HG03066 (cell line): ENCODE data around the gene OLFM2.
"Not testable (repeated sequence)": the region's sequence is repeated elsewhere in the genome, so short reads cannot be mapped to it uniquely, and the experiment has no call there.

ENCODE experiments used
- ATAC-seq: cut with Tn5 transposase; IDR thresholded peaks from one replicate; pipeline ENCODE4 v1.9.1; 2021; ENCODE audit warnings: low read depth; ENCODE audit not compliant: unreplicated experiment

OLFM2 gene

DNA sequence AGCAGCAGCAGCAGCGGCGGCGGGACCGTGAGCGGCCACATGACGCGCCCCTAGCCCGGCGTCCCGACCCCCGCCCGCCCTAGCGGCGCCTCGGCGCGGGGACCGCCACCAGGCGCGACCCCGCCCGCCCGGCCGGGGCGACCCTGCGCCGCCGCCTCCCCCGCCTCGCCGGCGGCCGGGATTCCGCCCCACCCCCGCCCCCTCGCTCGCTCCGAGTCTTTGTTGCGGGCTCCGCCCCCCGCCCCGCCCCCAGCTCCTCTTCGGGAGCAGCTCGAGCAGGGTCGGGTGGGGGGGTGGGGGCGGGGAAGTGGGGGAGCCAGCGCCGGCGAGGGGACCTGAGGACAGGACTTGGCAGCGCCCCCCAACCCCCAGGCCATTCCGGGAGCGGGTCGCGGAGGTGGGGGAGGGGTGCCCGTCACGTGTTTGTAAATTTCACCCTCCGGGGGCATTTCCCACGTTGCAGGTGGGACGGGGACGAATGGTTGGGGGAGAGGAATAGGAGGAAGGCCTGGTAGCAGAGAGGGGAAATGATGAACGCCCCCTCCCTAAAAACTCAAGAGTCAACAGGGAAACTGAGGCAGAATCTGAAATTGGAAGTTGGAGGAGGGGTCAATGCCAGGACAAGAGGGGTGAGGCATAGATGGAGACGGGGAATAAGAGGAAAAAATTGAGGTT lies at the start of gene OLFM2:
Gene OLFM2 (minus strand): TSS at position 190 of the 675 bp plus-strand sequence. CDS start 149 bp downstream, at position 41.
- ATAC-seq = no peak

DNA sequence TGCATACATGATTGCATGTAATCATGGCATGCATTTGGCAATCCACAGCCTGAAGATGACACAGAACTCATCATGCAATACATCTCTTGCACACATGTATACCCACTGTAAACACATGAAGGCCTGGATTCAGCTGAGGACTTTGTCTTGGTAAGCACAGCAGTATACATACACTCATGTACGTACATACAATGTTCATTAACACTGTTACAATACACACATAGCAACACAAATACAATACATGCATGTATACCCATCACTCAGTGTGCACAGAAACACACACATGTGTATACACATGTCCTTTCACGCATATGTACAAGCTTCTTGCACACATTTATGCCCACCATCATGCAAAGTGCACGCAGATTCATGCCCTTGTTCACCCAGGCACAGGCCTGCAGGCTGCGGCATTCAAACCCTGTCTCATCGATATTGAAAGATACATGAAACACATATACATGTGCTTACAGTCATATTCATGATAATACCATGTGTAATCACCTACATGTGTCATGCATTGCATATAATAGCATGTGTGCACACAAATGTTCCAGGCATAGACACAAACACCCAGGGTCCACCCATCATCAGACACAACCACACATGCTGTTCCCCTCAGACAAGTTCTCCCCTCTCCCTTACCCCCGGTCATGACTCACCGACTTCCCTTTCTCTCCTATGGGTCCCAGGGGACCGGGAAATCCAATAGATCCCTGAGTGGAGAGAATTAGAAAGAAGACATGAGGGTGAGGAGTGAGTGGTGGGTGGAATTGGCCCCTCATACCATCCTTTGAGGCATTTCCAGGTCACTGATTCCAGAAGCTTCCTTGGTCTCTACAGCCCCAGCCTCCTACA lies 45.3 kb upstream of the OLFM2 start:
- ATAC-seq = no peak

DNA sequence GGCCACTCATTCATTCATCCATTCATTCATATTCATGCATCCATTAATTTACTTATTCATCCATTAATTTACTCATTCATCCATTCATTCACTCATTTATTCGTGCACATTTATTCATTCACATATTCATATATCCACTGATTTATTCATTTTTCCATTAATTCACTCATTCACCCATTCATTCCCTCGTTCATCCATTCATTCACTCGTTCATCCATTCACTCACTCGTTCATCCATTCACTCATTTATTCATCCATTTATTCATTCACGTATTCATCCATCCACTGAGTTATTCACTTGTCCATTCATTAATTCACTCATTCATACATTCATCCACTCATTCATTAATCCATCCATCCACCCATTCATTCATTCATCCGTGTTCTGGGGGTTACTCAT lies 35.8 kb upstream of the OLFM2 start:
- ATAC-seq = no peak

GRCh38 chr19:9971166-9971897 lies 35.0 kb upstream of the OLFM2 start:
- no peak for ATAC-seq

GRCh38 chr19:9970481-9970880 lies 34.2 kb upstream of the OLFM2 start:
- ATAC-seq = no peak

DNA sequence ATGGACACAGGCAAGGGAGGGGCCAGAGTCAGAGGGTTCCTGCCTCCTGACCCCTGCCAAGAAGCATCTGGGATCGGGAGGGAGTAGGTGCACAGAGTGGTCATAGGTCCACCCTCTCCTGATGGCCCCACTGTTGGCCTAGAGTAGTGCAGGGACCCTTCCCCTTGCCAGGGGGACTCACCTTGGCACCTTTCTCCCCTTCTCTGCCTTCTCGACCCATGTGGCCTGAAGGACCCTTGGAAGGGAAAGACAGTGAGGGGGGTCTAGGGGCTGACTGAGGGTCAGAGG lies 33.3 kb upstream of the OLFM2 start:
- ATAC-seq = no peak

DNA sequence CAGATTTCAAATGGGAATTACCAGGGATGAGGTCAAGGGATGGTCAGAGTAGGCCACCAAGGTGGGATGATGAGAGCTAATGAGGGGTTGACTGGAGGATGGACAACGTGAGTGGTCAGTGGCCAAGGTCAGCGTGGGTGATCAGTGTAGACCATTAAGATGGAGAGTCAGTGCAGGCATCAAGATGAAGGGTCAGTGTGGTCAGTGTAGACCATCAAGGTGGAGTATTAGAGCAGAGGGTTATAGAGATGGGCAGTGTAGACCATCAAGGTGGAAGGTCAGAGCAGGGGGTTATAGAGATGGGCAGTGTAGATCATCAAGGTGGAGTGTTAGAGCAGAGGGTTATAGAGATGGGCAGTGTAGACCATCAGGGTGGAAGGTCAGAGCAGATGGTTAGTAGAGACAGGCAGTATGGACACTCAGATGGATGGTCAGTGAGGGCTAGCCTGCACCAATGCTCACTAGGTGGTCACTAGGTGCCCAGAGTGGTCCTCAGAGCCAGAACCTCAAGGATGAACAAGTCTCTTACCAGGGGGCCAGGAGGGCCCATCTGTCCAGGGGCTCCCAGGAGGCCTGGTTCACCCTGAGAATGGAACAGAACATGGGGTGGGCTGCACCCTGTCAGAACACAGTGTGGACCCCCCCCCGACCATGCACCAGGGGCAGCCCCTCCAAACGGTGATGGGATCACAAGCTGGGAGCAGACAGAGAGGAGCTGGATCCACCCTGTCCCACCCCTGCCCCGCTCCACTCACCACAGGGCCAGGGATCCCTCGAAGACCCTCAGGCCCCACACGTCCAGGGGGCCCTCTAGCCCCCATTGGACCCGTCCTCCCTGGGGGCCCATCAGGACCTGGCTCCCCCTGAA lies 32.7 kb upstream of the OLFM2 start:
- no peak for ATAC-seq

GRCh38 chr19:9967326-9967725 lies 31.0 kb upstream of the OLFM2 start:
- no peak for ATAC-seq

DNA sequence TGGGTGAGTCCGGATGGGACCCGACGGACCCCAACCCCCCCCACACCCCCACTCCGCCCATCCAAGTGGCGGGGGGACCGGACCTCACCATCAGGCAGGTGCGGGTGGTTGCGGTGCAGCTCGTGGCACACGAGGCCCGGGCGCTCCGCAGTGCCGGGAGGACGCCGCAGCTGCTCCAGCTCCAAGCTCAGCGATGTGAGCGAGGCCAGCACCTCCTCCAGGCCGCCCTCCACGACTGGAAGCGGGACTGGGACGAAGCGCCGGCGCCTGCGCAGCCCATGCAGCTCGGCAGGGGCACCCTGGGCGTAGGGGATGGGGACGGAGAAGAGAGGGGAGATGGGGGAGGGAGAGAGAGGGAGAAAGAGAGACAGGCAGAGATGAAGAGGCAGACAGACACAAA lies 30.1 kb upstream of the OLFM2 start:
- ATAC-seq = no peak

GRCh38 chr19:9966024-9966423 lies 29.7 kb upstream of the OLFM2 start:
- no peak for ATAC-seq

GRCh38 chr19:9962623-9963290 lies 26.4 kb upstream of the OLFM2 start:
- ATAC-seq = no peak

- no peak for ATAC-seq
Observed at GRCh38 chr19:9961103-9961502, 24.8 kb upstream of the OLFM2 start.

- no peak for ATAC-seq
Observed at GRCh38 chr19:9958379-9958821, 22.1 kb upstream of the OLFM2 start.

GRCh38 chr19:9956956-9957355 lies 20.6 kb upstream of the OLFM2 start:
- no peak for ATAC-seq

DNA sequence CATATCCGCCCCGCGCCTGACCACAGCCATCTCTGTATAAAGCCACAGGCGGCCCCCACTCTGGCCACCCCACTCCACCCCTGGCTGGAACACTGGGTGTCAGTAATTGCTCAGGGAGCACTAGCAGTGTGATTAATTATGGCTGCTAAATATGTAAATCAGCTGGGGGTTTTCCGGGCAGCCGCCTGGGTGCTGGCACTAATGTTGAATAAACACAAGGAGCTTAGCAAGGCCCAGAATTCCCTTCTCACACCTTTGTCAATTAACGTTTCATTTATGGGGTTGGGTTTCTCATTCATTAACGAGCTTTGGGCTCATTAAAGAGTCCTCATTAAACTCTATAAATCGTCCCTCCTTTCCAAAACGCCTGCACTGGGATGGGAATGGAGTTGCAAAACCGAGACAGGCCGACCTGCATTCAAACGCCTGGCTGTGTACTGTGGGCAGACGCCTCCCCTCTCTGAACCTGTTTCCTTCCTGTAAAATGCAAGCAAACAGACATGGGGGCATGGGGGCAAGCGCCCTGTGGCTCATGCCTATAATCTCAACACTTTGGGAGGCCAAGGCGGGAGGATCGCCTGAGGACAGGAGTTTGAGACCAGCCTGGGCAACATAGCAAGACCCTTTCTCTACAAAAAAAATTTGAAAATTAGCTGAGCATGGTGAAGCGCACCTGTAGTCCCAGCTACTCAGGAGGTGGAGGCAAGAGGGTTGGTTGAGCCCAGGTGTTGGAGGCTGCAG lies 17.7 kb upstream of the OLFM2 start:
- ATAC-seq = no peak

- ATAC-seq = no peak
Observed at GRCh38 chr19:9952276-9952675, 16.0 kb upstream of the OLFM2 start.

- no peak for ATAC-seq
Observed at GRCh38 chr19:9947441-9947840, 11.1 kb upstream of the OLFM2 start.

- ATAC-seq = not testable (repeated sequence)
Observed at GRCh38 chr19:9946528-9947125, 10.3 kb upstream of the OLFM2 start.
